Lower leg skin (tissue), 4 donors: ENCODE data around the gene GPR45. TPM values are rescaled to one million over a fixed set of nuclear protein-coding genes. Genes with fewer than 3 reads are reported as not detected.

Experiments used
- DNase-seq, 2 donors: peaks; one replicate each; pipeline ENCODE4 v3.0.0-alpha.2; 2019; ENCODE audit warnings: low spot score in 2 of 2
- H3K4me3 ChIP-seq: fragments of 200-600 bp; sonication (generic); 2 replicates; pipeline ENCODE4 v1.5.1; 2017; ENCODE audit warnings: mild to moderate bottlenecking, low read depth; ENCODE audit not compliant: poor library complexity, severe bottlenecking
- POLR2A ChIP-seq, 2 donors: fragments of 450-650 bp; IDR thresholded peaks; one replicate each; pipeline ENCODE4 v1.6.1; 2016 to 2017; ENCODE audit warnings: antibody characterized with exemption in 2 of 2, mild to moderate bottlenecking in 1 of 2, moderate library complexity in 1 of 2
- WGBS, 2 donors: methylation state at CpG; one replicate each; pipeline ENCODE4 v1.1.5; 2018; 5-methylcytosine and 5-hydroxymethylcytosine counted together
- intact Hi-C: fragments of 100-400 bp; cut with DNase I; formaldehyde crosslinking; loops from one replicate; pipeline ENCODE4 v1.15.0; 2023; ENCODE audit warnings: low total_unique reads
- total RNA-seq, 4 donors: library from RNA; depleted of rRNA; stranded (reverse); fragments of >200 nt; gene quantifications; one replicate each; pipeline ENCODE4 v1.1.0, GENCODE V29; 2016
- TF ChIP-seq, protein P1 (sequence below), 3 donors: fragments of 450-650 bp; IDR thresholded peaks; one replicate each; pipeline ENCODE4 v1.5.1; 2016; ENCODE audit warnings: antibody characterized with exemption in 3 of 3, mild to moderate bottlenecking in 3 of 3, moderate library complexity in 2 of 3

GPR45 gene
- total RNA-seq, 4 donors from 2014 or later: not detected

DNA sequence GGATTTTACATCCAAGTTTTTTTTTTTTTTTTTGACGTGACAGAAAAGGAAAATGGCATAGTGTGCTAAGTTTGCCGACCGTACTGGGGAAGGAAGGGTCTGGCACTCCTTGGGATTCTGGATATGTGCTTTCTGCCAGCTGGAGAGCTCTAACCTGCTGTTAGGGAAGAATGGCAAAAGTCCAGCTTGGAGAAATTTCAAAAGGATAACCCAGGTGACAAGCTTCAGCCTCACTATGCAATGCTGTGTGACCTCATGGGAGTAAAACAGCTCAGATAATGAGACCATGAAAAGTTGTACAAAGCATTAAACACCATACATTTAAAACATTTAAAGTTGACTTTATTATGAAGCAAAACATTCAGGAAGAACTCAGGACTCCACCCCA lies 10.3 kb upstream of the GPR45 start:
- no peak for DNase-seq
- intact Hi-C loops: no loop called here
- WGBS, 2 donors: 50 to 55% methylated on average over 3 of the region's 3 CpGs
- no peak for TF ChIP-seq POLR2A (IDR thresholded peaks at IDR 0.05)
- TF ChIP-seq, protein P1, sequence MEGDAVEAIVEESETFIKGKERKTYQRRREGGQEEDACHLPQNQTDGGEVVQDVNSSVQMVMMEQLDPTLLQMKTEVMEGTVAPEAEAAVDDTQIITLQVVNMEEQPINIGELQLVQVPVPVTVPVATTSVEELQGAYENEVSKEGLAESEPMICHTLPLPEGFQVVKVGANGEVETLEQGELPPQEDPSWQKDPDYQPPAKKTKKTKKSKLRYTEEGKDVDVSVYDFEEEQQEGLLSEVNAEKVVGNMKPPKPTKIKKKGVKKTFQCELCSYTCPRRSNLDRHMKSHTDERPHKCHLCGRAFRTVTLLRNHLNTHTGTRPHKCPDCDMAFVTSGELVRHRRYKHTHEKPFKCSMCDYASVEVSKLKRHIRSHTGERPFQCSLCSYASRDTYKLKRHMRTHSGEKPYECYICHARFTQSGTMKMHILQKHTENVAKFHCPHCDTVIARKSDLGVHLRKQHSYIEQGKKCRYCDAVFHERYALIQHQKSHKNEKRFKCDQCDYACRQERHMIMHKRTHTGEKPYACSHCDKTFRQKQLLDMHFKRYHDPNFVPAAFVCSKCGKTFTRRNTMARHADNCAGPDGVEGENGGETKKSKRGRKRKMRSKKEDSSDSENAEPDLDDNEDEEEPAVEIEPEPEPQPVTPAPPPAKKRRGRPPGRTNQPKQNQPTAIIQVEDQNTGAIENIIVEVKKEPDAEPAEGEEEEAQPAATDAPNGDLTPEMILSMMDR (IDR thresholded peaks at IDR 0.05): no peak
- no peak overlapping the region for H3K4me3 ChIP-seq

DNA sequence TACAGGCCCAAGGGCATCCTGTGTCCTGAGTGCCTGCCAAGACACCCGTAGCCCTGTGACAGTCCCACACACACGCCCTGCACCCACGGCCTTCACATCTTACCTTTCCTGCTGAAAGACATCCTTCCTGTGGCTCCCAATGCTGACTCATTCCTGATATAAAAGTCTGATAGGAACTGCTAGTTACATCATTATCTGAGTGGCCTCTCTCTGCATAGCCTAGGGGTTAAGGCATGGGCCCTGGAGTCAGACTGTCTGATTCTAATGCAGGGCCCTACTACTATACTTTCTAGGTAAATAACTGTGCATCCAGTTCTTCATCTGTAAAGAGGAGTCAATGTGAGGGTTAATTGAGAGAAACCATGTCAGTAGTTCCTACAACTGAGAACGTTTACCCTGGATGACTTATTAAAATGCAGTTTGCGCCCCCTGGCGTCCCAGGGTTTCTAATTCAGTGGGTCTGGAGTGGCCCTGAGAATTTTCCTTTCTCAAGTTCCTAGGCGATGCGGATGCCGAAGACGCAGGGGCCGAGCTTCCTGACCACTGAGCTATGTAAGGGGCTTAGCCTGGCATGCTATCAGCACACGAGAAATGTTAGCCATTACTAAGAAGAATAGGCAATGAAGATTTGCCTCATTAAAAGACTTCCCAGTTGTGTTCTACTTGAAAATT lies 6.0 kb upstream of the GPR45 start:
- intact Hi-C loops: loop anchor here (5.0 kb wide), 1 partner anchor 118 kb away; no protein-coding TSS in a partner anchor
- TF ChIP-seq, protein P1 (IDR thresholded peaks at IDR 0.05): no peak
- no peak for TF ChIP-seq POLR2A (IDR thresholded peaks at IDR 0.05)

DNA sequence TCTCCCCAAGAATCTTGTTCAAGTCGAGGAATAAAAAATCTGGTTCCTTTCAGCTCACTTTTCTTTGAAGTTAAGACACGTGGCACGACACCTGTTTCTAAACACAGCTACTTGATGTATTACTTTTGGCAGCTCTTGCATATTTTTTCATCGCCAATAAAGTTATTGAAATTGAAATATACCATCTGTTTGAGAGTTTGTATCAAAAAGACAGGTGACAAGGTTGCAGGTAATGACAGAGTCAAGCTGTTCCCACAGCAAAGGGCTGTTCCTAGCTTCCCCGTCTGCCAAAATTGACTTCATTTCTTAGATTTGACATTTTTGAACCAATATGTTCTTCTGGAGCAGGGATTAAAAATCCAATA lies 5.5 kb upstream of the GPR45 start:
- no peak for DNase-seq
- no peak overlapping the region for H3K4me3 ChIP-seq
- intact Hi-C loops: loop anchor here (5.0 kb wide), 1 partner anchor 119 kb away; no protein-coding TSS in a partner anchor
- no peak for TF ChIP-seq POLR2A (IDR thresholded peaks at IDR 0.05)
- TF ChIP-seq, protein P1 (IDR thresholded peaks at IDR 0.05): no peak
- 33 to 35% methylated on average over 5 of the region's 5 CpGs for WGBS, 2 donors

More for the DNA sequence above, 6.0 kb upstream of the GPR45 start:
- DNase-seq: peak; percentile 66 to 92
- 6 to 9% methylated on average over 12 of the region's 12 CpGs for WGBS, 2 donors
- no peak overlapping the region for H3K4me3 ChIP-seq

DNA sequence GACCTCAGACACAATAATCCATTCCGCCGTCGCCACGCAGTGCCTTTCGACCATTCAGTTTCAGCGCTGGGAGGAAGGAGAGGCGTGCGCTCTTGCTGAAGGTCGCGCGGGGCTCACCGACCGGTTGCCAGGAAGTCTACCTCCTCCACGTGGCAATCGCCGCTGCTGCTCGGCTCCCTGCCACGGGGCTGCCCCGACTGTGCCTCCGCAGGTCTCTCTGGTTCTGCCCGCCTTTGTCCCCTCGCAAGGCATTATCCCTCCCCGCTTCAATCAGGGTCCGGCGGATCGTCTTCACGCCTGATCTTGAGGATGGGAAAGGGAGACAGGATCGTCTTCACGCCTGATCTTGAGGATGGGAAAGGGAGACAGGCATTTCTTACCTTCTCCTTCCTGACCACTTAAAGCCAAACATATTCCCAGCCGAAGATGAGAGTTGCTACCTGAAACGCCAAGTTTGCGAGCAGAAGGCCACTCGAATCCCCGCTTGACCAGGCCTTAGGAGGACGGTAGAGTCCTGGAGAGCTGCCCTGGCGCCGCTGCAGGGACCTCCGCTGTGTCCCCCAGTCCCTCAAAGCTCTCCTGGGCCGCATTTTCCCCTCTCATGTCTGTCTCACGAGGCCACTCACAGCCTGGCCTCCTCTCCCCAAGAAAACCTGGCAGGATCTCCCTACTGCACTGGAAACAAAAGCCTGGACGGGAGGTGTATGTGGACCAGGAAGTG lies 4.3 kb upstream of the GPR45 start:
- WGBS, 2 donors: 61 to 83% methylated on average over 41 of the region's 41 CpGs
- intact Hi-C loops: loop anchor here (5.0 kb wide), 1 partner anchor 120 kb away; no protein-coding TSS in a partner anchor
- H3K4me3 ChIP-seq: no peak overlapping the region
- no peak for TF ChIP-seq POLR2A (IDR thresholded peaks at IDR 0.05)
- TF ChIP-seq, protein P1 (IDR thresholded peaks at IDR 0.05): no peak
- DNase-seq: no peak

DNA sequence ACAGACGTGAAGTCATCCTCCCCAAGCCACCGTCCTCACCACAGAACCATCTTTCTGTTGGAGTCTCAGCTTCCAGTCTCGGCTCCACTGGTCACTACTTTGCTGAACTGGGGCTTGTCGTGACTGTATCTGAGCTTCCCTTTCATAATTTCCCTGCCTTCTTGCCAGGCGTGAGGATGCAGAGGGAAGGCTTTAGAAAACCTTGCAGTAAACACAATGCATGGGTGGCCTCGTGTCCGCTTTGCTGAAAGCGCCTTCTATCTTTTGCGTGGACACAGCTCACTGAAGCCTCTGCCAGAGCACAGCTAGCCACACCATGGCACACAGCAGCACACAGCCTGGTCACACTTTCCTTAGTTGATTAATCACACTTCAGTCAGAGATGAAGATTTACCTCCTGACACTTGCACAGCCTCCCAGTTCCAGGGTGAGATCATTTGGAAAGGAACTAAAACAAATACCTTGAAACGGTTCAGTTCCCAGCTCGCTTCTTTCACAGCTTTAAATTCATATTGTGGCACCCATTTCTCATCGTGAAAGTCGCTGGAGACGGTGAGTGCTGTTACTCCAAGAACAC lies 2.8 kb upstream of the GPR45 start:
- no peak for DNase-seq
- WGBS, 2 donors: 83 to 84% methylated on average over 14 of the region's 14 CpGs
- H3K4me3 ChIP-seq: no peak overlapping the region
- TF ChIP-seq, protein P1 (IDR thresholded peaks at IDR 0.05): no peak
- no peak for TF ChIP-seq POLR2A (IDR thresholded peaks at IDR 0.05)
- intact Hi-C loops: loop anchor here (5.0 kb wide), 1 partner anchor 121 kb away; no protein-coding TSS in a partner anchor
